DOHH2 (cell line): ENCODE data around the gene SYNRG.

Source experiments
- H3F3A ChIP-seq: fragments of 200-600 bp; sonication (generic), shearing (Covaris generic); 2 replicates; pipeline ENCODE4 v1.6.0; 2016; ENCODE audit warnings: antibody characterized with exemption, mild to moderate bottlenecking; ENCODE audit not compliant: control insufficient read depth, insufficient read depth
- H3K27ac ChIP-seq: fragments of 200-600 bp; sonication (generic); 2 replicates; pipeline ENCODE4 v1.5.1; 2014; ENCODE audit warnings: low read depth, mild to moderate bottlenecking, low read length, moderate library complexity
- H3K27me3 ChIP-seq: fragments of 200-600 bp; sonication (generic); 2 replicates; pipeline ENCODE4 v1.6.1; 2014; ENCODE audit warnings: mild to moderate bottlenecking, low read length, mixed read lengths; ENCODE audit not compliant: control insufficient read depth
- H3K36me3 ChIP-seq: fragments of 200-600 bp; sonication (generic); 2 replicates; pipeline ENCODE4 v1.6.1; 2014; ENCODE audit warnings: mild to moderate bottlenecking, low read length, moderate library complexity, mixed read lengths; ENCODE audit not compliant: control insufficient read depth
- H3K4me1 ChIP-seq: fragments of 200-600 bp; sonication (generic); 2 replicates; pipeline ENCODE4 v1.6.1; 2014; ENCODE audit warnings: mild to moderate bottlenecking, low read length, mixed read lengths; ENCODE audit not compliant: control insufficient read depth
- H3K4me2 ChIP-seq: fragments of 200-600 bp; sonication (generic); 2 replicates; pipeline ENCODE4 v1.6.0; 2014; ENCODE audit warnings: mild to moderate bottlenecking, low read length, moderate library complexity
- H3K4me3 ChIP-seq: fragments of 200-600 bp; sonication (generic); 2 replicates; pipeline ENCODE4 v1.5.1; 2014; ENCODE audit warnings: mild to moderate bottlenecking, low read length, mixed read lengths
- H3K79me2 ChIP-seq: fragments of 200-600 bp; sonication (generic); 2 replicates; pipeline ENCODE4 v1.6.1; 2014; ENCODE audit warnings: mild to moderate bottlenecking, low read length, mixed read lengths; ENCODE audit not compliant: control insufficient read depth
- H3K9me2 ChIP-seq: fragments of 200-600 bp; sonication (generic); replicated peaks from 2 replicates; pipeline ENCODE4 v1.6.1; 2014; ENCODE audit warnings: mild to moderate bottlenecking, low read length, mixed read lengths; ENCODE audit not compliant: control insufficient read depth
- H3K9me3 ChIP-seq: fragments of 200-600 bp; sonication (generic); 2 replicates; pipeline ENCODE4 v1.6.1; 2014; ENCODE audit warnings: antibody characterized with exemption, low read length, mixed read lengths; ENCODE audit not compliant: control insufficient read depth, insufficient read depth
- H4K20me1 ChIP-seq: fragments of 200-600 bp; sonication (generic); 2 replicates; pipeline ENCODE4 v1.6.0; 2014; ENCODE audit warnings: low read depth, mild to moderate bottlenecking, antibody characterized with exemption, low read length, moderate library complexity; ENCODE audit not compliant: control insufficient read depth, insufficient read depth
- EZH2phosphoT487 ChIP-seq: fragments of 200-600 bp; sonication (generic); IDR thresholded peaks from 2 replicates; pipeline ENCODE4 v1.6.1; 2017; ENCODE audit warnings: borderline replicate concordance, mild to moderate bottlenecking, antibody characterized with exemption, low read length, moderate library complexity, mixed read lengths
- TF ChIP-seq, protein P1 (sequence below): fragments of 200-600 bp; sonication (generic); IDR thresholded peaks from one replicate; pipeline ENCODE4 v1.5.1; 2014; ENCODE audit warnings: antibody characterized with exemption, mild to moderate bottlenecking, low read depth, low read length; ENCODE audit not compliant: poor library complexity, severe bottlenecking

Gene SYNRG

DNA sequence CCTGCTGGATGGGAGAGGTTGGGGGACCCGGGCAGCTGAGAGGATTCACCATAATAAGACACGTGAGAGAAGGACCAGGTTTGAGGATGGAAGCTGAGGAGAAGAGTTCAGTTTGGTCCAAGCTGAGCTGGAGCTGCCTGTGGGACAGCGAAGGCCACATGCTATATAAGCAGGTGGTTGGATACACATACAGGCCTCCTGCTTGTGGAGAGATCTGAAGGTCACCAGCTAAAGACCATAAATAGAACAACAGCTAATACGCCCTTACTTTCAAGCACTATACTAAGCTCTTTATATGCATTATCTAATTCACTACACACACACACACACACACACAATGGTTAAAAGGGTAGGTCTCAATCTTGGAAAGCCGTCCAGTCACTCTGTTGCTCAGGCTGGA lies 87.4 kb downstream of the SYNRG start:
- peaks cover 66% of the 10 kb centered on the region for H3K36me3 ChIP-seq
- TF ChIP-seq, protein P1, sequence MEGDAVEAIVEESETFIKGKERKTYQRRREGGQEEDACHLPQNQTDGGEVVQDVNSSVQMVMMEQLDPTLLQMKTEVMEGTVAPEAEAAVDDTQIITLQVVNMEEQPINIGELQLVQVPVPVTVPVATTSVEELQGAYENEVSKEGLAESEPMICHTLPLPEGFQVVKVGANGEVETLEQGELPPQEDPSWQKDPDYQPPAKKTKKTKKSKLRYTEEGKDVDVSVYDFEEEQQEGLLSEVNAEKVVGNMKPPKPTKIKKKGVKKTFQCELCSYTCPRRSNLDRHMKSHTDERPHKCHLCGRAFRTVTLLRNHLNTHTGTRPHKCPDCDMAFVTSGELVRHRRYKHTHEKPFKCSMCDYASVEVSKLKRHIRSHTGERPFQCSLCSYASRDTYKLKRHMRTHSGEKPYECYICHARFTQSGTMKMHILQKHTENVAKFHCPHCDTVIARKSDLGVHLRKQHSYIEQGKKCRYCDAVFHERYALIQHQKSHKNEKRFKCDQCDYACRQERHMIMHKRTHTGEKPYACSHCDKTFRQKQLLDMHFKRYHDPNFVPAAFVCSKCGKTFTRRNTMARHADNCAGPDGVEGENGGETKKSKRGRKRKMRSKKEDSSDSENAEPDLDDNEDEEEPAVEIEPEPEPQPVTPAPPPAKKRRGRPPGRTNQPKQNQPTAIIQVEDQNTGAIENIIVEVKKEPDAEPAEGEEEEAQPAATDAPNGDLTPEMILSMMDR: no peak
- TF ChIP-seq EZH2phosphoT487: no peak

DNA sequence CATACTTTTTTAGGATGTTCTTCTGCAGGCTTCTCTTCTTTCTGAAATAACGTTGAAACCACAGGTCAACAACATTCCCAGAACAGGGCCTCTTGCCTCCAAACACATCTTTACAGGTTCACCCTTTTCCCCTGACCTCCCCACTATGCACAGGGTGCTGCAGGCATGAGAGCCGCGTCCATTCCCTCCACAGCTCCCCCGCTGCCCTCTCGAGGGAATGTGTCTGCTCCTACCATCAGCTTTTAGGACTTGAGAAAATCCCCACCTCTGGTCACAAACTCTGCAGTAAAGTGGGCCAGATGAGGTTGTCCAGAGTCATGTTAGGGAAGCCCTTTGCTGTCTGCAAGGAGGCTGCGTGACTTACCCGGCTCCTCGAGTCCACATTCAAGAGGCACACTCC lies 89.0 kb downstream of the SYNRG start:
- no peak for TF ChIP-seq EZH2phosphoT487
- TF ChIP-seq, protein P1: no peak
- H3K36me3 ChIP-seq: peaks cover 65% of the 10 kb centered on the region
- H3K4me3 ChIP-seq: no peak overlapping the region
- no peak overlapping the region for H3K4me2 ChIP-seq
- no peaks in the 10 kb centered on the region; the same call in 1 of the 2 replicates for H4K20me1 ChIP-seq
- H3K9me3 ChIP-seq: no peaks in the 10 kb centered on the region
- H3K27me3 ChIP-seq: no peaks in the 10 kb centered on the region
- H3K4me1 ChIP-seq: no peaks in the 10 kb centered on the region
- no peaks in the 10 kb centered on the region for H3K9me2 ChIP-seq
- no peaks in the 10 kb centered on the region for H3K79me2 ChIP-seq
- no peak overlapping the region for H3K27ac ChIP-seq
- no peaks in the 10 kb centered on the region for H3F3A ChIP-seq

More for the DNA sequence above, 87.4 kb downstream of the SYNRG start:
- Histone ChIP-seq H3F3A (no peaks in the 10 kb centered on the region), H3K27me3 (no peaks in the 10 kb centered on the region), H3K4me3 (no peak overlapping the region), H3K9me3 (no peaks in the 10 kb centered on the region), H3K4me2 (no peak overlapping the region), H3K9me2 (no peaks in the 10 kb centered on the region), H3K4me1 (no peaks in the 10 kb centered on the region), H3K27ac (no peak overlapping the region), H4K20me1 (peaks cover 4% of the 10 kb centered on the region), H3K79me2 (no peaks in the 10 kb centered on the region)

- no peak overlapping the region for H3K27ac ChIP-seq
- peaks cover 65% of the 10 kb centered on the region for H3K36me3 ChIP-seq
Measured at GRCh38 chr17:37519251-37519985, 89.8 kb downstream of the SYNRG start.

More at GRCh38 chr17:37519251-37519985, 89.8 kb downstream of the SYNRG start:
- no peaks in the 10 kb centered on the region for H3F3A ChIP-seq
- no peaks in the 10 kb centered on the region for H3K9me3 ChIP-seq
- TF ChIP-seq EZH2phosphoT487: no peak
- TF ChIP-seq, protein P1: no peak
- no peaks in the 10 kb centered on the region for H3K4me1 ChIP-seq
- H3K4me3 ChIP-seq: no peak overlapping the region
- no peak overlapping the region for H3K4me2 ChIP-seq
- no peaks in the 10 kb centered on the region for H3K9me2 ChIP-seq
- no peaks in the 10 kb centered on the region; the same call in 1 of the 2 replicates for H4K20me1 ChIP-seq
- H3K27me3 ChIP-seq: no peaks in the 10 kb centered on the region
- H3K79me2 ChIP-seq: no peaks in the 10 kb centered on the region
